NCI-H1436 treated with DMSO at 0.1 percent for 48 hours (cell line): Measurements from ENCODE around the gene ARHGAP11B.
"Not testable (repeated sequence)": the region's sequence is repeated elsewhere in the genome, so short reads cannot be mapped to it uniquely, and the experiment has no call there.

Experiments
- DNase-seq: peaks from one replicate; lab custom pipeline; 2025; lab: John Stamatoyannopoulos, UW

The ARHGAP11B gene

DNA sequence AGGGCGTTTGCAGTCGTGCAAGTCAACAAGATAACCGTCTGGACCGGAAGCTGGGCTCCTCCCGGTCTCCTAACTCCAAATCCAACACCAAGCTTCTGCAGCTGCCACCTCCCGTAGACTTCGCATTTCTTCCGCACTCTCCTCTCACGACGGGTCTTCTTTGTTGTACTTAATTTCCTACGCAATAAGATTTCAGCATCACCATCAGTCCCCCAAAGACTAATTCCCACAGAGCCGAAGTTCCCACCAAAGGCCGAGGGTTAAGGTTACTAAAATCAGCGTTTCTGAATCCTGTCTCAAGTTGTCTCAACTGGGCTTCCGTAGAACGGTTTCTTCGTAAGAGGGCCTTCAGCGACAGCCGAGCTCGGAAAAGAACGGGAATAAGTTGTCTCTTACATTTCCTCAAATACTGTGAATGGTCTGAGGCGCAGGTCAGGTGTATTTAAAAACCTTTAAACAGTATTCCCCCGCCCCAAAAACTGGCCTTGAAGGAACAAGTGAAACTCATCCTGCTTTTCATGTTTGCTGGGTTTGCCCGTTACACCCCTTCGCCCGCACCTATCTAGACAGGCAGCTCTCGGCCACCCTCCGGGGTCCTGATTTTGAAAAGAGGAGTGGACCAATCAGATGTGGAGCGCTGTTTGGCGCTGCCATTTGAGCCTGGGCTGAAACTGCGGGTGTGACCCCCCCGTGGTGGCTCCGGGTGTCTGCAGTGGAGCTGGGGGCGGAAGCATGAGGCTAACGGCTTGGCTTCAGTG is at the start of gene ARHGAP11B:
ARHGAP11B (plus strand) TSS at position 693 of the 758 bp plus-strand sequence.
- not testable (repeated sequence) for DNase-seq

DNA sequence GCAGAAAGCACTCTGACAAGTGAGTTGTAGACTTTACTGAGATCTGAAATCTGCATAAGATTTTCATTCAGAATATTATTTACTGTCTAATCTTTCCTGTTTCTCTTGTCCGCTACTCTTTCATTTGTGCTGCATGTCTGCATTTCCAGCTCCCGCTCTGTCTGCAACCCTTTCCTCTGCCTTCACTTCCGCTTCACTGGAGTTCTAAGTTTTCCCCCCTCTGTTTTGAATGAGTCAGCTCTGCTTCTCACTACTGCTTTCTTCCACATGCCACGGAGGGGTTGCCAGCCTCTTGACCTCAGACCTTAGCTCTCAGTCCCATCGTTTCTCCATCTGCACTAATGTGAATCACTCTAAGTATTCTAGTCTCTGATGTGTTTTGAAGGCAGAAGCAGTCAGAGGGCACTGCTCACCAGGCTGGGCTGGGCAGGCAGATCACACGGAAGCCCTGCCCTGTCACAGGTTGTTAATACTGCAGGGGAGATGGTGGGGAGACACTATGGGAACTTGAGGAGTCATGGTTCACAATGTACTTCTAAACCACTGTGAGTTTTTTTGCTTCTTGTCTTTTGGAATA is 46.4 kb upstream of the ARHGAP11B start:
- DNase-seq, result not testable (repeated sequence)

DNA sequence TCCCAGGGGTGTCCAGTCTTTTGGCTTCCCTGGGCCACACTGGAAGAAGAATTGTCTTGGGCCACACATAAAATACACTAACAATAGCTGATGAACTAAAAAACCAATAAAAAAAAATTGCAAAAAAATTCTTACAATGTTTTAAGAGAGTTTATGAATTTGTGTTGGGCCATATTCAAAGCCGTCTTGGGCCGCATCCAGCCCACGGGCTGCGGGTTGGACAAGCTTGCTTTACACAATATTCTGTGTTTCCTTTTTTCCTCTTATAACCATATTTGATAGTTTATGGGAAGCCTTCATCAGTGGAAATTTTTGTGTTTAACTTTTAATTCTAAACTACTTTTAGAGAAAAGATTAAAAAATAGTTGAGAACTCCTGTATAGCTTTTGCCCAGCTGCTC is 45.2 kb upstream of the ARHGAP11B start:
- DNase-seq, result not testable (repeated sequence)

DNA sequence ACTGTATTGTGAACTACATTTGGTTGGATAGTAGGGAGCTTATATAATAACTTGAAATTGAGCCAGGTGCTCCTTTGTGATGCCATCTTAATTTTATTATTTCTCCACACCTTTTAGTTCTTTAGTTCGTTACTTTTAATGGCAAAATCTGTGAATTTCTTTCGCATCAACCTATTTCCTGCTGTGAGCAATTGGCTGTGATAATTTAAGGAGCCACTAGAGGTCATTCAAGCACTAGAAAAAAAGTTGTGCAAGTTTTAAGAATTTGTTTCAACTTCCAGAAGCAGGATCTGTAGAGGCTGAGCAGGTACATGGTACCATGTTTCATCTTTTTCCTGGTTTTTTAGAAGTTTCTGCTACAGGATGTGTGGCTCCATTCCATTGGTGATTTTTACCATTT is 27.0 kb upstream of the ARHGAP11B start:
- DNase-seq, result not testable (repeated sequence)

DNA sequence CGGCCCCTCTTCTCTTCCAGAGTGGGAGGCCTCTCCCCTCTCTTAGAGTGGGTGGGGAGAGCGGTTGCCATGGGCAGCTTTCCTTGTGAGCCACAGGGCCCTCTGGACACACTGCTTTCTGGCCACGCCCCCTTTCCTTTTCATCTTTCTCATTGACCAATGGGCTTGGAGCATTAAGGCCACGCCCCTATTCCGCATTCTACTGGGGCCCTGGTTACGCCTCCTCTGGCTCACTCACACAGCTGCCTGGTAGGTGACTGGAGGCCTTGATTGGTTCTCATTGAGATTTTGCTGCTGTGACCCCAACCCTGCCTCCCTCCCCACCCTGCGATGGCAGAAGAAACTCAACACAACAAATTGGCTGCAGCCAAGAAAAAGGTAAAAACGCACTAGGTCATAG is 22.1 kb upstream of the ARHGAP11B start, which contains the start of gene GOLGA8H:
GOLGA8H (plus strand) TSS at position 233 of the 400 bp plus-strand sequence; CDS start at position 331, 98 bp downstream.
- not testable (repeated sequence) for DNase-seq

DNA sequence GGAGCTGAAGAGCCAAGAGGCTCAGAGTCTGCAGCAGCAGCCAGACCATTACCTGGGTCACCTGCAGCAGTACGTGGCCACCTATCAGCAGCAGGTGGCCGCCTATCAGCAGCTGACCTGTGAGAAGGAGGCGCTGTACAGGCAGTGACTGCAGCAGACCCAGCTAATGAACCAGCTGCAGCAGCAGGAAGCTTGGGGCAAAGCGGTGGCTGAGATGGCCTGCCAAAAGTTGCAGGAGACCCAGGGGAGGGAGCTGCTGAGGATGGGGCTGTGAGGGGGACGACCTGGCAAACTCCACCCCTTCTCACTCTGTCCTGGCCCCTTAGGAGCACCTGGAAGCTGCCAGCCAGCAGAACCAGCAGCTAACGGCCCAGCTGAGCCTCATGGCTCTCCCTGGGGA is 13.7 kb upstream of the ARHGAP11B start:
- DNase-seq, result not testable (repeated sequence)

DNA sequence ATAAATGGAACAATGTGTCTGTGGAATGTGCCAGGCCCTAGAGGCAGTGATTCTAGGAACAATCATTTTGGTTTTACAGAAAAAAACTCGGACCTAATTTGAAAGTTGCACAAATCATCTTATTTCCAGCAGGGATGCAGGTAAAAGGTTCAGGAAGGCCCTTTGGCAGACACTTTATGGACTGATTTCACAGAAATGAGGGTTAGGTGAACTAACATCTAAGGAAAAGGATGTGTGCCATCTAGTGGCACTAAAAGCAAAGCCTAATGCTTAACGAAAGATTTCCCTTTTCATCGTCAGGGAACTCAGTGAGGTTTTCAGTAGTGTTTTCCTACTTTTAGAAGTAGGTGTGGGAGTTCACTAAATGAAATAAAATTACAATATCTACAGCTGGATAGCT is 4.6 kb upstream of the ARHGAP11B start:
- DNase-seq, result not testable (repeated sequence)

DNA sequence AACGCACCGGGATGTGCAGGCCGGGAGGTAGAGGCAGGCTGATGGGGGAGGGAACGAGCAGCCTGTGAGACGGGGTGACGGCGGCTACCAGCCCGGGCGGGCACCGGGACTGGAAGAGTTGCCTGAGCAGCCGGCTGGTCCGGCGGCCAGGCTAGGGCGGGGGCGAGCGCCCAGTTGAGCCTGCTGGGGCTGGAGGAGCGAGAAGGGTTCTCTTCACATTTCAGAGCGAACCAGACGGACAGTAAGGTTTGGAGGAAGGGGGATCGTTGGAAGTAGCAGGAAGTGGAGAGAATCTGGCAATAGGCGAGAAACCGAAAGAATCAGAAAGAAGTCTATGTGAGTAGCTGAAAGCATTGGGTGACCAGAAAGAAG is 252 bp downstream of the ARHGAP11B start:
- DNase-seq, result not testable (repeated sequence)

DNA sequence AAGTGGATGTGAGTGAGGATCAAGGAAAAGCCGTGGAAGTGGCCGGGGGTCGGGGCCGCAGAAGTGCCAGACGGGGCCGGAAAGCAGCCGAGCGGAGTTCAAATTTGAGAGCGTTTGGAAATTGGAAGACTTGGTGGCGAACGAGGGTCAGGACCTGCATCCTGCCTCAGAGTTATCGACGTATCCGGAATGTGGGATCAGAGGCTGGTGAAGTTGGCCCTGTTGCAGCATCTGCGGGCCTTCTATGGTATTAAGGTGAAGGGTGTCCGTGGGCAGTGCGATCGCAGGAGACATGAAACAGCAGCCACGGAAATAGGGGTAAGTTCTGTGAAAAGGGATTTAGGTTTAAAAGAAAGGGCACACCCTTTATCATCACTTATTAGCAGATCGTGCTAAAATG is 704 bp downstream of the ARHGAP11B start:
- not testable (repeated sequence) for DNase-seq

DNA sequence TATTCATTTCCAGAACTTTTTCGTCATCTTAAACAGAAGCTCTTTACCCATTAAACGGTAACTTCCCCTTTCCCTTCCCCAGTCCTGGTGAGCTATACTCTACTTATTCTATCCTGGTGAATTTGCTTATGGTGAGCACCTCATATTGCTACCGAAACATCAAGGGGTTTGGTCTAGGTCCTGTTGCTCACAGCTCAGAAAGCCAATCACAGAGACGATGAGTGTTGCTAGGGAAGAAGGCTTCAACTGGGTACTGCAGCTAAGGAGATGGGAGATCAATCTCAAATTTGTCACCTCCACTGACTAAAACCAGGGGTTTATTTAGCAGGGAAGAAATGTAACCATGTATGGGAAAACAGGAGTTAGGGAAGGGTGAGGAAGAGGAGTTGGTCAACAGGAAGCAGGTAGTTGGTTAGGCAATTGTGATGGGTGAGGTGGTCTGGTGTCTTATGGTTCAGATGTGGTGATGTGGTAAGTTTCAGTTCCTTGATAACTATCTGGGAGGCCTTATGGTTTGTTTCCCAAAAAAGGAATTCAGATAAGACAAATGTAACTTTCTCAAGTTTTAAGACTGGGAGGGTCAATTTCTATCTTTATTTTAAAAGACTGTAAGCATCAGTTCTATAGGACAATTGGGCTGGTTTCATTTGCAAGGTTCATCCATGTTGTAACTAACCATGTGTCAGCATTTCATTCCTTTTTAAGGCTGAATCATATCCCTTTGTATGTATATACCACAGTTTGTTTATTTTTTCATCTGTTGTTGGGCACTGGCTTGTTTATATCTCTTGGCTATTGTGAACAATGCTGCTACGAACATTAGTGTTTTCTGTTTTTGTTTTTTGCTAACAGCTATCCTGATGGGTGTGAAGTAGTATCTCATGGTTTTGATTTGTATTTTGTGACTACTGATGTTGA is 24.3 kb downstream of the ARHGAP11B start:
- no peak for DNase-seq

DNA sequence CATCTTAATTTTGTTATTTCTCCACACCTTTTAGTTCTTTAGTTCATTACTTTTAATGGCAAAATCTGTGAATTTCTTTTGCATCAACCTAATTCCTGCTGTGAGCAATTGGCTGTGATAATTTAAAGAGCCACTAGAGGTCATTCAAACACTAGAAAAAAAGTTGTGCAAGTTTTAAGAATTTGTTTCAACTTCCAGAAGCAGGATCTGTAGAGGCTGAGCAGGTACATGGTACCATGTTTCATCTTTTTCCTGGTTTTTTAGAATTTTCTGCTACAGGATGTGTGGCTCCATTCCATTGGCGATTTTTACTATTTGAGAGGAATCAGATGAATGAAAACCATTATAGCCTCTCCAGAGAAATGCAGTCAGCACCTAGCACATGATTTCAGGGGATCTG is 35.2 kb downstream of the ARHGAP11B start:
- DNase-seq, result not testable (repeated sequence)

DNA sequence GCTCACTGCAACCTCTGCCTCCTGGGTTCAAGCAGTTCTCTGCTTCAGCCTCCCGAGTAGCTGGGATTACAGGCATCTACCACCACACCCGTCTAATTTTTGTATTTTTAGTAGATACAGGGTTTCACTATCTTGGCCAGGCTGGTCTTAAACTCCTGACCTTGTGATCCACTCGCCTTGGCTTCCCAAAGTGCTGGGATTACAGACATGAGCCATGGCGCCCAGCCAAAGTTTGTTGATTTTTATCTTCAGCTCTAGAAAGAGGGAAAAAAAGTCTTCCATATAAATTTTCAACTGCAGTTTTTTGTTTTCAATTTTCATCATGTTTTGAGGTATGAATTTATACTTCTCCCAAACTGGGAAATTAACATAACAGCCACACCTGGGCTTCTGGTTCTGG is 43.7 kb downstream of the ARHGAP11B start:
- DNase-seq, result not testable (repeated sequence)

DNA sequence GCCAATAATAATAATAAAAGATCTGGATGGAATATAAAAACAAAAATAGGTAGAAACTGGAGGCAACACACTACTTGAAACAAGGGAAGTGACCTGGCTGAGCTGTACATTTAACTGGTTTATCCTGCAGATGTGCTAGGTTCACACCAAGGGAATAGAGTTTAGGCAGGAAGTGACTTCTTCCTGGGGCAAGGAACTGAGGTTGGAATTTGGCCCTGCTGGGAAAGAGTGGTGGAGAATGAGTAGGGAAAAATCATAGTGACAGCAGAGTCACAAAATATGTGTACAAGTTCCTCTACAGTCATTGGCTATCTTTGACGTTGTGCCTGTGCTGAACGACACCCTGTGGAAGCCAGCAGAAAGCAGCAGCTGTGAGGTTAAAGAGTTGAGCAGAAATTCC is 44.1 kb downstream of the ARHGAP11B start:
- DNase-seq, result no peak

DNA sequence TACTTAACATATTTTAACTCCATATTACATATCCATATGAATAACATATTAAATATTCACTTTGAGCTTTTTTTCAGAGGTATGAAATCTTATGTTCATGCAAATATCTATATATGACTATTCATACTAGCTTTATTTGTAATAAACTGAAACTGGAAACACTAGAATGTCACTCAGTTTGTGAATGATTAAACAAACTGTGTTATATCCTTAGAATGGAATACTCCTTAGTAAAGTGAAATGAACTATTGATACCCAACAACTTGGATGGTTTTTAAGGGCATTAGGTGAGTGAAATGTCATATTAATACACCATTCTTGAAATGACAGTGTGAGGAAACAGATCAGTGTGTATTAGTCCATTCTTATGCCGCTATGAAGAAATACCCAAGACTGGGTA is 45.4 kb downstream of the ARHGAP11B start:
- no peak for DNase-seq

DNA sequence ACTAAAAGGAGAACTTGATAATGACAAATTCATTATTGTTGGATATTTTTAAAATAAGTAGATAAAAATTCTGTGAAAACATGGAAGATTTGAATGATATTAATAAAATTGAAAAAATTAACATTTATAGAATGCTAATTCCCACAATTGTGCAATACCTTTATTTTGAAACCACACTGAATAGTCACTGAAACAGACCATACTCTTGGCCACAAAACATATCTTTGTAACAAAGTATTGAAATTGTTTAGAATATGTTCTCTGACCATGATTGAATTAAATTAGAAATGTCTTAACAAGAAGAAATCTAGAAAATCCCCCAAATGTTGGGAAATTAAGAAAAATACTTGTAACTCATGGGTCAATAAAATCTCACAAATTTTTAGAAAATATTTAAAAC is 49.2 kb downstream of the ARHGAP11B start:
- no peak for DNase-seq

DNA sequence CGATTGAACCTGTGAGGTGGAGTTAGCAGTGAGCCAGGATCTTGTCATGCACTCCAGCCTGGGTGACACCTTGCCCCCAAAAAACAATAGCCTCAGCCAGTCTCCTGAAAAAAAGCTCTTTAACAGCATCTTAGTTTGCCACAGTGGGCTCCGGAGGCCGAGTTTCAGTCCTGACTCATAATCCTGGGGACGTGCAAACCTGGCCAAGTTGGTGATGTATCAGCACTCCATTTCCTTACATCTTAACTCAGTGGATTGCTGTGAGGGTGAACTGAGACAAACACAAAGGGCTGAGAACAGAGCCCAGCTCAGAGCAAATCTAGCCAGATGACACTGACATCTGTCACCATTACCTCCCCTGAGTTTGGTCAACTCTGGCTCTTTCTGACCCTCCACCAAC is 50.0 kb downstream of the ARHGAP11B start:
- DNase-seq, result not testable (repeated sequence)

DNA sequence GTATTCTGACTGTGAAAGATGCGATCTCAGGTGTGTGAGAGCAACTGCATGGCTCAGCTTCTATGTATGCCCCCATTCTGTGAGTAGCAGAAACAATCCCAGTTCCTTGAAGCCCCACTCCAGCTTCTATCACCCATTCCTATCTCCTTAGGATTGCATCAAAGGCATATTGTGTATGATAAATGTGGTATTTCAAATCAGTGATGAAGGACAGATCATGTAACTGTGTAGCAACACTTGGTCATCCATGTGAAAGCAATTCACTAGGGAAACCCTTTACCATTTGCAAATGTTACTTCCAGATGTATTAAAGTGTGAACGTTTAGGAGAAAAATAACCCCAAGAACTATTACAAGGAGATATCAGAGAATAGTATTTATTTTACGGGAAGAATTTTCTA is 55.1 kb downstream of the ARHGAP11B start:
- not testable (repeated sequence) for DNase-seq

DNA sequence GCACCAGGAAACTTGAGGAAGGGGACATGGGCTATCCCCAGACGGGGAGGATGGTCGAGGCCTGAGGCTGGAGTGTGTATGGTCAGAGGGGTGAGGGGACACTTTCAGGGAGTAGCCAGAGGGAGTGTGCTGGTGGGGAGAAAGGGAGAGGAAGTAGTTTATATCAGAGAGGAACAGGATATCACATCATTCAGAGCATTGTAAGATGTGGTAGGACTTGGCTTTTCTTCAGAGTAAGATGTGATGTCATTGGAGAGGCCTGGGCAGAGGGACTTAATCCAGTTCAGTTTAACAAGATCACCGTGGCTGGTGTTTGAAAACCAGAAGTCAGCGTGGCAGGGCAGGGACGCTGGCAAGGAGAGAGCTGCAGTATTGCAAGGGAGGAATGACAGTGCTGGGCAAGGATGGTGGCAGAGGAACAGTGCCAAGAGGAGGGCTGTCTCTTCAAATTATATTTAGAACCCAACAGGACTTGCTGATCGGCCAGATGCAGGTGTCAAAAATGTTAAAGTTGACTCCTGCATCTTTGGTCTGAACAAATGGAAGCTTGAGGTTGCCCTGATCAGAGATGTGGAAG is 59.9 kb downstream of the ARHGAP11B start:
- DNase-seq, result not testable (repeated sequence)

DNA sequence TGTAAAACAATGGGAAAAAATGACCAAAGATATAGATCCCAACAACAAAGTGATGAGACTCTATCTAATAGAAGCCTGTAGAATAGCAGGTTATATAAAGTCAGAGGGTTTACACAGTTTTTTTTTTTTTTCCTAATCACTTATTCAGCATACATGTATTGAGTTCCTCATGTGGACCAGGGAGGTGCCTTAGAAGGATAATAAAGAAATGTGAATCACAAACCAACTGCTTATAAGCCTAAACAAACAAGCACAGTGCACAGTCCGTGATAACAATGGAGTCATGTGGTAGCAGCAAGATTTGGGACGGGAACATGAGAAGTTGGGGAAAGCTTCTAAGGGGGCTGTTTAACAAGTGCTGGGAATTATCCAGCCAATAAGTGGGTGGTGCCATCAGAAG is 60.7 kb downstream of the ARHGAP11B start:
- not testable (repeated sequence) for DNase-seq
